Activated T-helper 9 cell treated with anti-CD3 and anti-CD28 coated beads, Interleukin-2, amount 50 U/mL, for 16 hours (primary cell): ENCODE data around the gene TBC1D20.
A peak's percentile ranks its signal among the peaks of the same experiment; 100 is the strongest.
"Not testable (repeated sequence)": the region's sequence is repeated elsewhere in the genome, so short reads cannot be mapped to it uniquely, and the experiment has no call there.

ENCODE experiments used
- DNase-seq: peaks from one replicate; pipeline ENCODE4 v3.0.0-alpha.2; 2020; ENCODE audit warnings: low read depth

TBC1D20 gene

GRCh38 chr20:462199-462991, at the start of gene TBC1D20:
Gene TBC1D20, minus strand, starts transcription at chr20:462533. Its CDS starts 128 bp downstream, at chr20:462405.
- DNase-seq, result peak; percentile 76

GRCh38 chr20:510328-511057, 48.2 kb upstream of the TBC1D20 start:
- not testable (repeated sequence) for DNase-seq

GRCh38 chr20:508364-508787, 46.0 kb upstream of the TBC1D20 start:
- not testable (repeated sequence) for DNase-seq

- DNase-seq, result no peak
Measured at GRCh38 chr20:507761-508332, 45.5 kb upstream of the TBC1D20 start.

- no peak for DNase-seq
Measured at GRCh38 chr20:507006-507758, 44.8 kb upstream of the TBC1D20 start.

- no peak for DNase-seq
Measured at GRCh38 chr20:504632-505075, 42.3 kb upstream of the TBC1D20 start.

GRCh38 chr20:503048-503737, 40.9 kb upstream of the TBC1D20 start:
- no peak for DNase-seq

- DNase-seq, result no peak
Measured at GRCh38 chr20:497979-498378, 35.6 kb upstream of the TBC1D20 start.

GRCh38 chr20:496126-496696, 33.9 kb upstream of the TBC1D20 start:
- no peak for DNase-seq

- DNase-seq, result no peak
Measured at GRCh38 chr20:492159-492558, 29.8 kb upstream of the TBC1D20 start.

- no peak for DNase-seq
Measured at GRCh38 chr20:487655-488054, 25.3 kb upstream of the TBC1D20 start.

- no peak for DNase-seq
Measured at GRCh38 chr20:483815-484644, 21.7 kb upstream of the TBC1D20 start.

GRCh38 chr20:481167-481566, 18.8 kb upstream of the TBC1D20 start:
- no peak for DNase-seq

- no peak for DNase-seq
Measured at GRCh38 chr20:480044-480443, 17.7 kb upstream of the TBC1D20 start.

- no peak for DNase-seq
Measured at GRCh38 chr20:479487-479886, 17.2 kb upstream of the TBC1D20 start.

- DNase-seq, result no peak
Measured at GRCh38 chr20:478949-479429, 16.7 kb upstream of the TBC1D20 start.

GRCh38 chr20:478010-478948, 15.9 kb upstream of the TBC1D20 start:
- DNase-seq, result no peak

- DNase-seq, result not testable (repeated sequence)
Measured at GRCh38 chr20:476561-477249, 14.4 kb upstream of the TBC1D20 start.
